SK-N-SH treated with all-trans-retinoic acid at 6 μM for 48 hours (cell line): ENCODE measurements around the gene GRIK1.

Source experiments
- GLIS3 ChIP-seq: fragments of 250-450 bp; sonication (Bioruptor Pico); IDR thresholded peaks from 2 replicates; pipeline ENCODE4 v1.5.0; 2020; ENCODE audit warnings: mild to moderate bottlenecking, moderate library complexity
- PATZ1 ChIP-seq: fragments of 250-450 bp; sonication (Bioruptor Pico); IDR thresholded peaks from 2 replicates; pipeline ENCODE4 v1.8.0; 2020; ENCODE audit warnings: mild to moderate bottlenecking, moderate library complexity, borderline replicate concordance
- TF ChIP-seq, protein P1 (sequence below): fragments of 250-450 bp; sonication (Bioruptor Pico); IDR thresholded peaks from 2 replicates; pipeline ENCODE4 v1.8.0; 2021; ENCODE audit warnings: low read depth, mild to moderate bottlenecking, moderate library complexity, borderline replicate concordance

- no peak for TF ChIP-seq GLIS3 (CRISPR knock-in tag)
- TF ChIP-seq PATZ1: no peak
- TF ChIP-seq, protein P1, sequence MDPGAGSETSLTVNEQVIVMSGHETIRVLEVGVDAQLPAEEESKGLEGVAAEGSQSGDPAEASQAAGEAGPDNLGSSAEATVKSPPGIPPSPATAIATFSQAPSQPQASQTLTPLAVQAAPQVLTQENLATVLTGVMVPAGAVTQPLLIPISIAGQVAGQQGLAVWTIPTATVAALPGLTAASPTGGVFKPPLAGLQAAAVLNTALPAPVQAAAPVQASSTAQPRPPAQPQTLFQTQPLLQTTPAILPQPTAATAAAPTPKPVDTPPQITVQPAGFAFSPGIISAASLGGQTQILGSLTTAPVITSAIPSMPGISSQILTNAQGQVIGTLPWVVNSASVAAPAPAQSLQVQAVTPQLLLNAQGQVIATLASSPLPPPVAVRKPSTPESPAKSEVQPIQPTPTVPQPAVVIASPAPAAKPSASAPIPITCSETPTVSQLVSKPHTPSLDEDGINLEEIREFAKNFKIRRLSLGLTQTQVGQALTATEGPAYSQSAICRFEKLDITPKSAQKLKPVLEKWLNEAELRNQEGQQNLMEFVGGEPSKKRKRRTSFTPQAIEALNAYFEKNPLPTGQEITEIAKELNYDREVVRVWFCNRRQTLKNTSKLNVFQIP (CRISPR knock-in tag): no peak
Measured at GRCh38 chr21:29718081-29718815, 221.5 kb downstream of the GRIK1 start.
